HepG2 (cell line): ENCODE results near the gene TTYH2. TPM values are rescaled to one million over a fixed set of nuclear protein-coding genes. Genes with fewer than 3 reads are reported as not detected.
A peak's percentile ranks its signal among the peaks of the same experiment; 100 is the strongest.

Experiments used
- AGO2 ChIP-seq: fragments of 200-400 bp; formaldehyde crosslinking; optimal IDR thresholded peaks from 2 replicates; pipeline ENCODE3; 2017; ENCODE audit warnings: mild to moderate bottlenecking, low read depth, low read length, moderate library complexity
- AKAP8 ChIP-seq: sonication (generic); formaldehyde crosslinking; IDR thresholded peaks from 2 replicates; pipeline ENCODE4 v1.5.1; 2020; ENCODE audit warnings: mild to moderate bottlenecking, missing genetic modification reagents
- FOSL1 ChIP-seq: sonication (generic); formaldehyde crosslinking; IDR thresholded peaks from 2 replicates; pipeline ENCODE4 v1.9.0; 2021; ENCODE audit warnings: missing genetic modification reagents, borderline replicate concordance
- FOXK1 ChIP-seq: sonication (generic); formaldehyde crosslinking; IDR thresholded peaks from 2 replicates; pipeline ENCODE4 v1.4.0; 2020; ENCODE audit warnings: low read depth, missing genetic modification reagents, borderline replicate concordance
- HDAC2 ChIP-seq: sonication (generic); formaldehyde crosslinking; IDR thresholded peaks from 2 replicates; pipeline ENCODE4 v1.4.0; 2020; ENCODE audit warnings: missing genetic modification reagents
- HNRNPH1 ChIP-seq: fragments of 200-400 bp; formaldehyde crosslinking; optimal IDR thresholded peaks from 2 replicates; pipeline ENCODE3; 2017; ENCODE audit warnings: mild to moderate bottlenecking, low read depth, low read length
- HOXA9 ChIP-seq: sonication (generic); formaldehyde crosslinking; IDR thresholded peaks from 2 replicates; pipeline ENCODE4 v1.8.1; 2022; ENCODE audit warnings: missing genetic modification reagents, mild to moderate bottlenecking, moderate library complexity, borderline replicate concordance
- KAT7 ChIP-seq: IDR thresholded peaks from 2 replicates; pipeline ENCODE4 v1.6.1; 2018; ENCODE audit warnings: borderline replicate concordance, missing compliant biosample characterization
- MEIS1 ChIP-seq: sonication (generic); formaldehyde crosslinking; IDR thresholded peaks from 2 replicates; pipeline ENCODE4 v1.9.0; 2021; ENCODE audit warnings: mild to moderate bottlenecking, missing genetic modification reagents, moderate library complexity, borderline replicate concordance
- NCOA5 ChIP-seq: sonication (generic); formaldehyde crosslinking; IDR thresholded peaks from 2 replicates; pipeline ENCODE4 v1.4.0; 2020; ENCODE audit warnings: missing genetic modification reagents
- PRPF4 ChIP-seq: fragments of 200-400 bp; formaldehyde crosslinking; IDR thresholded peaks from 2 replicates; pipeline ENCODE4 v1.6.1; 2016; ENCODE audit warnings: low read length, low read depth; ENCODE audit not compliant: poor library complexity, severe bottlenecking
- SAP130 ChIP-seq: IDR thresholded peaks from 2 replicates; pipeline ENCODE4 v1.6.1; 2016; ENCODE audit warnings: low read depth
- SNAPC5 ChIP-seq: sonication (generic); formaldehyde crosslinking; IDR thresholded peaks from 2 replicates; pipeline ENCODE4 v1.8.1; 2023; ENCODE audit warnings: mild to moderate bottlenecking, missing genetic modification reagents, borderline replicate concordance
- SP2 ChIP-seq: sonication (generic); formaldehyde crosslinking; IDR thresholded peaks from 2 replicates; pipeline ENCODE4 v1.5.1; 2020; ENCODE audit warnings: mild to moderate bottlenecking, missing genetic modification reagents
- SRSF1 ChIP-seq: fragments of 200-400 bp; formaldehyde crosslinking; optimal IDR thresholded peaks from 2 replicates; pipeline ENCODE3; 2017; ENCODE audit warnings: mild to moderate bottlenecking, low read depth, low read length, moderate library complexity
- SSRP1 ChIP-seq: IDR thresholded peaks from 2 replicates; pipeline ENCODE4 v1.6.1; 2016; ENCODE audit warnings: control low read depth
- TAF1 ChIP-seq: sonication (generic); formaldehyde crosslinking; IDR thresholded peaks from 2 replicates; pipeline ENCODE4 v1.4.0; 2020; ENCODE audit warnings: missing genetic modification reagents
- THAP8 ChIP-seq: sonication (generic); formaldehyde crosslinking; IDR thresholded peaks from 2 replicates; pipeline ENCODE4 v1.5.1; 2020; ENCODE audit warnings: missing genetic modification reagents, mild to moderate bottlenecking, borderline replicate concordance
- TSC22D2 ChIP-seq: sonication (generic); formaldehyde crosslinking; IDR thresholded peaks from 2 replicates; pipeline ENCODE4 v1.5.1; 2020; ENCODE audit warnings: missing genetic modification reagents, mild to moderate bottlenecking, borderline replicate concordance
- U2AF2 ChIP-seq: fragments of 200-400 bp; formaldehyde crosslinking; IDR thresholded peaks from 2 replicates; pipeline ENCODE4 v1.6.1; 2017; ENCODE audit warnings: low read depth, mild to moderate bottlenecking, low read length
- ZC3H13 ChIP-seq: sonication (generic); formaldehyde crosslinking; IDR thresholded peaks from 2 replicates; pipeline ENCODE4 v1.8.1; 2023; ENCODE audit warnings: mild to moderate bottlenecking, missing genetic modification reagents, moderate library complexity
- ZFP37 ChIP-seq: sonication (generic); formaldehyde crosslinking; IDR thresholded peaks from 2 replicates; pipeline ENCODE4 v1.4.0; 2020; ENCODE audit warnings: missing genetic modification reagents, borderline replicate concordance
- ZKSCAN5 ChIP-seq: sonication (generic); formaldehyde crosslinking; IDR thresholded peaks from 2 replicates; pipeline ENCODE4 v1.5.1; 2020; ENCODE audit warnings: mild to moderate bottlenecking, missing genetic modification reagents
- ZNF124 ChIP-seq: sonication (generic); formaldehyde crosslinking; IDR thresholded peaks from 2 replicates; pipeline ENCODE4 v1.4.0; 2020; ENCODE audit warnings: missing genetic modification reagents
- ZNF33A ChIP-seq: sonication (generic); formaldehyde crosslinking; IDR thresholded peaks from 2 replicates; pipeline ENCODE4 v1.5.1; 2020; ENCODE audit warnings: missing genetic modification reagents, mild to moderate bottlenecking, moderate library complexity, borderline replicate concordance
- ZNF644 ChIP-seq: IDR thresholded peaks from 2 replicates; pipeline ENCODE4 v1.6.1; 2016; ENCODE audit warnings: low read depth
- polyA plus RNA-seq, 8 experiments: library from polyadenylated mRNA; depleted of rRNA in 3 of 8; stranded (reverse) in 7 of 8; unstranded in 1 of 8; fragments of >200 nt; fragmentation: Illumina TruSeq in 4 of 8; extraction: Trizol in 4 of 8; gene quantifications; 2 replicates each; pipeline versions ENCODE4 v1.2.1 to v1.2.3, GENCODE V29; 2011 to 2016; ENCODE audit warnings: low read depth in 4 of 8, missing spikeins in 1 of 8, mixed read lengths in 1 of 8; ENCODE audit not compliant: insufficient read depth in 1 of 8
- total RNA-seq, 5 experiments: library from RNA; depleted of rRNA; stranded (reverse); fragments of >200 nt; fragmentation: Illumina TruSeq; extraction: Trizol; gene quantifications; 2 replicates each; pipeline ENCODE4 v1.2.3, GENCODE V29; 2016; ENCODE audit warnings: low read depth in 1 of 5
- TF ChIP-seq, protein P1 (sequence below): sonication (generic); formaldehyde crosslinking; IDR thresholded peaks from 2 replicates; pipeline ENCODE4 v1.5.1; 2020; ENCODE audit warnings: mild to moderate bottlenecking, missing genetic modification reagents, moderate library complexity
- TF ChIP-seq, protein P2 (sequence below): sonication (generic); formaldehyde crosslinking; IDR thresholded peaks from 2 replicates; pipeline ENCODE4 v1.8.0; 2022; ENCODE audit warnings: missing genetic modification reagents, low read depth, mild to moderate bottlenecking, borderline replicate concordance

The TTYH2 gene
- total and polyA plus RNA-seq, 2 of the 13 experiments (the other 11 are each of a cell fraction or from before 2014, with no cell fraction given), result 0.77 to 0.96 TPM

- TF ChIP-seq, protein P1, sequence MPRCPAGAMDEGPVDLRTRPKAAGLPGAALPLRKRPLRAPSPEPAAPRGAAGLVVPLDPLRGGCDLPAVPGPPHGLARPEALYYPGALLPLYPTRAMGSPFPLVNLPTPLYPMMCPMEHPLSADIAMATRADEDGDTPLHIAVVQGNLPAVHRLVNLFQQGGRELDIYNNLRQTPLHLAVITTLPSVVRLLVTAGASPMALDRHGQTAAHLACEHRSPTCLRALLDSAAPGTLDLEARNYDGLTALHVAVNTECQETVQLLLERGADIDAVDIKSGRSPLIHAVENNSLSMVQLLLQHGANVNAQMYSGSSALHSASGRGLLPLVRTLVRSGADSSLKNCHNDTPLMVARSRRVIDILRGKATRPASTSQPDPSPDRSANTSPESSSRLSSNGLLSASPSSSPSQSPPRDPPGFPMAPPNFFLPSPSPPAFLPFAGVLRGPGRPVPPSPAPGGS, result peak; percentile 96
- TF ChIP-seq ZNF644, result peak; percentile 66; the same call in 1 of the 2 replicates
- no peak; the same call in 1 of the 2 replicates for TF ChIP-seq ZNF33A (CRISPR knock-in tag)
- 0 out of 2 replicates have a peak, but pooled peaks have one; percentile 59 for TF ChIP-seq ZKSCAN5 (CRISPR knock-in tag)
- TF ChIP-seq THAP8, result 0 out of 2 replicates have a peak, but pooled peaks have one; percentile 85
- TF ChIP-seq TSC22D2, result peak; percentile 86; the same call in 1 of the 2 replicates
- TF ChIP-seq AKAP8 (CRISPR knock-in tag), result peak; percentile 62; the same call in 1 of the 2 replicates
- TF ChIP-seq FOXK1, result peak; percentile 93
- peak; percentile 98 for TF ChIP-seq AGO2
- peak; percentile 92 for TF ChIP-seq SP2 (CRISPR knock-in tag)
- peak; percentile 78 for TF ChIP-seq HDAC2 (CRISPR knock-in tag)
- TF ChIP-seq NCOA5, result no peak
- peak; percentile 80; the same call in 1 of the 2 replicates for TF ChIP-seq MEIS1
- TF ChIP-seq HOXA9 (CRISPR knock-in tag), result no peak
- peak; percentile 95 for TF ChIP-seq ZNF124 (CRISPR knock-in tag)
- no peak; the same call in 1 of the 2 replicates for TF ChIP-seq ZFP37
- TF ChIP-seq, protein P2, sequence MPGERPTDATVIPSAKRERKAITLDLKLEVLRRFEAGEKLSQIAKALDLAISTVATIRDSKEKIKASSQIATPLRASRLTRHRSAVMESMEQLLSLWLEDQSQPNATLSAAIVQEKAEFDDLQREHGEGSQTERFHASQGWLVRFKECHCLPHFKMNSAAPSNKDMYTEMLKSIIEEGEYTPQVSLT (CRISPR knock-in tag), result 0 out of 2 replicates have a peak, but pooled peaks have one; percentile 33
- TF ChIP-seq SSRP1 (CRISPR knock-in tag), result no peak
- peak; percentile 72 for TF ChIP-seq ZC3H13
- no peak for TF ChIP-seq FOSL1 (CRISPR knock-in tag)
- TF ChIP-seq SAP130, result peak; percentile 96
- no peak for TF ChIP-seq PRPF4
- peak; percentile 51; the same call in 1 of the 2 replicates for TF ChIP-seq KAT7 (CRISPR knock-in tag)
- TF ChIP-seq SNAPC5 (CRISPR knock-in tag), result no peak; the same call in none of the 2 replicates
- TF ChIP-seq SRSF1, result peak; percentile 87
- TF ChIP-seq U2AF2, result 0 out of 2 replicates have a peak, but pooled peaks have one; percentile 61
- TF ChIP-seq TAF1, result peak; percentile 99
- TF ChIP-seq HNRNPH1, result peak; percentile 43
These were observed 9.7 kb upstream of the TTYH2 start, which contains the start of gene RPL38 (continued) for GRCh38 chr17:74203439-74204240.
